OCI-LY1 (cell line): Measurements from ENCODE around the gene FHIT.

ENCODE experiments used
- CTCF ChIP-seq: fragments of 200-600 bp; sonication (generic), shearing (Covaris generic); IDR thresholded peaks from 2 replicates; pipeline ENCODE4 v1.5.1; 2017; ENCODE audit warnings: mild to moderate bottlenecking, antibody characterized with exemption, low read length, moderate library complexity, mixed read lengths
- EZH2 ChIP-seq: fragments of 200-600 bp; sonication (generic), shearing (Covaris generic); IDR thresholded peaks from 2 replicates; pipeline ENCODE4 v1.8.0; 2017; ENCODE audit warnings: borderline replicate concordance, mixed run types, mild to moderate bottlenecking, antibody characterized with exemption, low read length, moderate library complexity, mixed read lengths

GRCh38 chr3:61180206-61180605 lies 71.0 kb downstream of the FHIT start:
- TF ChIP-seq CTCF (no peak), EZH2 (no peak)
